Mucosa of rectum (tissue), 2 donors: Measurements from ENCODE around the gene TRMU.
A peak's percentile ranks its signal among the peaks of the same experiment; 100 is the strongest.

Experiments used
- H3K27ac ChIP-seq, 2 donors: one replicate each; pipeline ENCODE4 v1.7.0; 2013; ENCODE audit warnings: inconsistent platforms in 2 of 2, low read depth in 2 of 2, low read length in 2 of 2
- H3K27me3 ChIP-seq, 2 donors: one replicate each; pipeline ENCODE4 v1.7.0; 2013; ENCODE audit warnings: low read length in 2 of 2; ENCODE audit not compliant: control insufficient read depth in 2 of 2, insufficient read depth in 2 of 2
- H3K36me3 ChIP-seq, 2 donors: one replicate each; pipeline ENCODE4 v1.7.0; 2013; ENCODE audit warnings: low read length in 2 of 2; ENCODE audit not compliant: control insufficient read depth in 2 of 2, insufficient read depth in 2 of 2
- H3K4me1 ChIP-seq, 2 donors: one replicate each; pipeline ENCODE4 v1.7.0; 2013; ENCODE audit warnings: low read length in 2 of 2, mild to moderate bottlenecking in 1 of 2; ENCODE audit not compliant: control insufficient read depth in 2 of 2, insufficient read depth in 2 of 2
- H3K4me3 ChIP-seq, 2 donors: one replicate each; pipeline ENCODE4 v1.7.0; 2013; ENCODE audit warnings: low read length in 2 of 2
- H3K9ac ChIP-seq, 2 donors: one replicate each; pipeline ENCODE4 v1.7.0; 2013; ENCODE audit warnings: low read length in 2 of 2, low read depth in 1 of 2, mild to moderate bottlenecking in 1 of 2
- H3K9me3 ChIP-seq, 2 donors: one replicate each; pipeline ENCODE4 v1.7.0; 2013; ENCODE audit warnings: low read length in 2 of 2; ENCODE audit not compliant: control insufficient read depth in 2 of 2
- donor health status: healthy.
- donor health status: Normal muscosa, but diverticular disease.

TRMU gene

GRCh38 chr22:46290843-46291785 lies 44.4 kb upstream of the TRMU start:
- no peaks in the 10 kb centered on the region for H3K9me3 ChIP-seq
- no peak overlapping the region for H3K4me3 ChIP-seq
- H3K9ac ChIP-seq, result no peak overlapping the region
- no peaks in the 10 kb centered on the region for H3K27me3 ChIP-seq
- H3K36me3 ChIP-seq, result peaks cover 54 to 59% of the 10 kb centered on the region in 2 donors
- H3K4me1 ChIP-seq, result peaks cover 9 to 13% of the 10 kb centered on the region in 2 donors
- no peak overlapping the region for H3K27ac ChIP-seq

DNA sequence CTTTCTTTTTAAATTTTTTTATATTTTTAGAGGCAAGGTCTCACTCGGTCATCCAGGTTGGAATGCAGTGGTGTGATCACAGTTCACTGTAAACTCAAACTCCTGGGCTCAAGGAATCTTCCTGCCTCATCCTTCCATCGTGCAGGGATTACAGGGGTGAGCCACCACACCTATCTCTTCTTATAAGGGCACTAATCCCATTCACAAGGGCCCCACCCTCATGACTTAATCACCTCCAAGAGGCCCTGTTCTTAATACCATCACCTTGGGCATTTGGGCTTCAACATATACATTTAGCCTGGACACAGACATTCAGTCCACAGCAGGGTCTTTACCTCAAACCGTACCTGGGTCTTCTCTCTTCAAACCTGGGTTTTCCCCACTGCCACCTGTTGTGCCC lies 43.3 kb upstream of the TRMU start:
- H3K9ac ChIP-seq, result no peak overlapping the region
- H3K4me3 ChIP-seq, result no peak overlapping the region
- no peaks in the 10 kb centered on the region for H3K9me3 ChIP-seq
- peak overlapping the region; percentile 11 to 27 for H3K27ac ChIP-seq
- peaks cover 48 to 50% of the 10 kb centered on the region in 2 donors for H3K36me3 ChIP-seq
- peaks cover 18% of the 10 kb centered on the region in 2 donors for H3K4me1 ChIP-seq
- no peaks in the 10 kb centered on the region for H3K27me3 ChIP-seq

DNA sequence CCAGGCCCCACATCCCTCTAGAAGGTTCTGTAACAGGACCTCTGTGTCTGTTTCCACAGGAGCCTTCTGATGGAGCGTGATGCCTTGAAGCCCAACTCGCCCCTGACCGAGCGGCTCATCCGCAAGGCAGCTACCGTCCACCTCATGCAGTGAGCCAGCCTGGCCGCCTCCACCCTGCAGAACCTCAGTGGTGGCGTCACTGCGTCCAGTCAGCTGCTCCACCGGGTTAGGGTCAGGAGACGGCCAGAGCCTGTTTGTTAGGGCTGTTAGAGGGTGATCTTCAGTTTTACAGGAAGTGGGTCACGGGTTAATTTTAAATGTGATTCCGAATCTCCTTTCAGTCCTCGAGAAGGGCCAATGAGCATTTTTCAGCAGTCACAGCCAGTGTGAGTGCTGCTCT lies 42.8 kb upstream of the TRMU start:
- Histone ChIP-seq H3K36me3 (peaks cover 43 to 47% of the 10 kb centered on the region in 2 donors), H3K9me3 (no peaks in the 10 kb centered on the region), H3K27me3 (no peaks in the 10 kb centered on the region), H3K4me1 (peaks cover 20 to 22% of the 10 kb centered on the region in 2 donors), H3K27ac (peak overlapping the region; percentile 11 to 27), H3K4me3 (no peak overlapping the region), H3K9ac (no peak overlapping the region)

DNA sequence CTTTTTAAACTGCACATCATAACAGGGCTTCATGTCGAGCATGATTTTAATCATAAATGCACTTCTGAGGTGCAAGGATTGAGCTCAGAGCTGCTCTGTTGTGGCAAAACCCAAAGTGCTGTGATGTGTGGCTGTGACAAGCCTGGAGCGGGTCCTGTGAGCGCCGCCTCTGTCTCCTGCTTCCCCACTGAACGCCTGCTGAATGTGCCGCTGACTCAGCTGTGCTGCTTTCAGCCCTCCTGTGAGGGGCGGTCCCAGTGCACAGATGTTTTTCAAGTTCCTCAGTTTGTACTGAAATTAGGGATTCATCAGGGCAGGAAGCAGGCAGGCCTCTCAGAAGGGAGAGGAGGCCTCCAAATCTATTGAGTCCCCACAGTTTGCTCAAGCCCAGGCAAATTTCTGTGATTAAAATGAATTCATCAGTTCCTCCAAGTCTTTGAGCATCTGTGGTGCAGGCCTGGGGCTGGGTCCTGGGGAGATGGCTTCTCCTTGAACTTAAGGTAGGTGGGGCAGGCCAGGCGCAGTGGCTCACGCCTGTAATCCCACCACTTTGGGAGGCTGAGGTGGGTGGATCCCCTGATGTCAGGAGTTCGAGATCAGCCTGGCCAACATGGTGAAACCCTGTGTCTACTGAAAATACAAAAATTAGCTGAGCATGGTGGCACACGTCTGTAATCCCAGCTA lies 41.8 kb upstream of the TRMU start:
- Histone ChIP-seq H3K4me1 (peaks cover 17 to 21% of the 10 kb centered on the region in 2 donors), H3K36me3 (peaks cover 38 to 42% of the 10 kb centered on the region in 2 donors)

GRCh38 chr22:46294784-46295183 lies 40.7 kb upstream of the TRMU start:
- H3K4me1 ChIP-seq, result peaks cover 15 to 20% of the 10 kb centered on the region in 2 donors
- no peak overlapping the region for H3K4me3 ChIP-seq
- no peak overlapping the region for H3K27ac ChIP-seq
- H3K9me3 ChIP-seq, result no peaks in the 10 kb centered on the region
- no peak overlapping the region for H3K9ac ChIP-seq
- peaks cover 31 to 32% of the 10 kb centered on the region in 2 donors for H3K36me3 ChIP-seq
- H3K27me3 ChIP-seq, result no peaks in the 10 kb centered on the region

More for the DNA sequence above, 41.8 kb upstream of the TRMU start:
- Histone ChIP-seq H3K9me3 (no peaks in the 10 kb centered on the region), H3K27me3 (no peaks in the 10 kb centered on the region), H3K9ac (no peak overlapping the region), H3K4me3 (no peak overlapping the region), H3K27ac (no peak overlapping the region)

- H3K4me3 ChIP-seq, result peak overlapping the region; percentile 80 to 83
- peak overlapping the region; percentile 93 to 96 for H3K27ac ChIP-seq
- H3K4me1 ChIP-seq, result peaks cover 15 to 20% of the 10 kb centered on the region in 2 donors
- H3K36me3 ChIP-seq, result peaks cover 26% of the 10 kb centered on the region in 2 donors
- H3K9ac ChIP-seq, result peak overlapping the region in 1 of 2 donors; percentile 84
- no peaks in the 10 kb centered on the region for H3K27me3 ChIP-seq
- no peaks in the 10 kb centered on the region for H3K9me3 ChIP-seq
Measured at GRCh38 chr22:46295277-46295971, 40.1 kb upstream of the TRMU start.

- peak within 1 kb of the TSS; percentile 84 to 89 for H3K9ac ChIP-seq
- peaks cover 15 to 20% of the 10 kb centered on the region in 2 donors for H3K4me1 ChIP-seq
- H3K9me3 ChIP-seq, result no peaks in the 10 kb centered on the region
- H3K27me3 ChIP-seq, result no peaks in the 10 kb centered on the region
- H3K27ac ChIP-seq, result peak within 1 kb of the TSS; percentile 93 to 96
- peaks cover 15 to 17% of the 10 kb centered on the region in 2 donors for H3K36me3 ChIP-seq
- peak within 1 kb of the TSS; percentile 80 to 83 for H3K4me3 ChIP-seq
Measured at GRCh38 chr22:46296257-46297150, 39.0 kb upstream of the TRMU start, which contains the start of gene GTSE1. Gene GTSE1 (plus strand): TSS chr22:46296870. CDS start chr22:46297401, 531 bp downstream.

- peak overlapping the region in 1 of 2 donors; percentile 55 for H3K9ac ChIP-seq
- peaks cover 15 to 20% of the 10 kb centered on the region in 2 donors for H3K4me1 ChIP-seq
- peak overlapping the region; percentile 80 to 83 for H3K4me3 ChIP-seq
- no peaks in the 10 kb centered on the region for H3K27me3 ChIP-seq
- H3K9me3 ChIP-seq, result no peaks in the 10 kb centered on the region
- H3K27ac ChIP-seq, result no peak overlapping the region
- peaks cover 10 to 11% of the 10 kb centered on the region in 2 donors for H3K36me3 ChIP-seq
Measured at GRCh38 chr22:46297151-46297812, 38.2 kb upstream of the TRMU start.

DNA sequence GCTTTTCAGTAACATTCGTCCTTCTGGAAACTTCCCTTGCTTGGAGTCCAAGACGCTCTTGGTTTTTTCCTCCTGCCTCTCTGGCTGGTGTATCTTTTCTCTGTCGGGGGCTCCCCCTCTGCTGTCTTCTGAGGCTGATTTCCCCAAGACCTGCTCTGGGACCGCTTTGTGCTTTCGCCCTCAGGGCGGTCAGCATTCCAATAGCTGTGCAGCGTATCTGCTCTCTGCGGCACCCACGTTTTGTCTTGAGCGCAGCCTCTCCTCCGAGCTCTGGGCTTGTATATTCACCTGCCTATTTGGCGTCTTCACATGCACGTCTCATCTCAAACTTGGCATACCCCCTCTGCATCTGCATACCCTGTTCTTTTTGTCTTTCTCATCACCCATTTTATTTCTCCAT lies 36.4 kb upstream of the TRMU start:
- H3K4me3 ChIP-seq, result no peak overlapping the region
- peaks cover 15 to 20% of the 10 kb centered on the region in 2 donors for H3K4me1 ChIP-seq
- H3K36me3 ChIP-seq, result no peaks in the 10 kb centered on the region

More for the DNA sequence above, 36.4 kb upstream of the TRMU start:
- no peak overlapping the region for H3K9ac ChIP-seq
- H3K27ac ChIP-seq, result no peak overlapping the region
- H3K27me3 ChIP-seq, result no peaks in the 10 kb centered on the region
- no peaks in the 10 kb centered on the region for H3K9me3 ChIP-seq
